GM19099 (cell line): Measurements from ENCODE around the gene TPO.

Experiments
- POLR2A ChIP-seq: IDR thresholded peaks from 3 replicates; pipeline ENCODE4 v1.6.1; 2011; ENCODE audit warnings: low read depth; ENCODE audit not compliant: insufficient read length; ENCODE audit errors: extremely low read depth

TPO gene

DNA sequence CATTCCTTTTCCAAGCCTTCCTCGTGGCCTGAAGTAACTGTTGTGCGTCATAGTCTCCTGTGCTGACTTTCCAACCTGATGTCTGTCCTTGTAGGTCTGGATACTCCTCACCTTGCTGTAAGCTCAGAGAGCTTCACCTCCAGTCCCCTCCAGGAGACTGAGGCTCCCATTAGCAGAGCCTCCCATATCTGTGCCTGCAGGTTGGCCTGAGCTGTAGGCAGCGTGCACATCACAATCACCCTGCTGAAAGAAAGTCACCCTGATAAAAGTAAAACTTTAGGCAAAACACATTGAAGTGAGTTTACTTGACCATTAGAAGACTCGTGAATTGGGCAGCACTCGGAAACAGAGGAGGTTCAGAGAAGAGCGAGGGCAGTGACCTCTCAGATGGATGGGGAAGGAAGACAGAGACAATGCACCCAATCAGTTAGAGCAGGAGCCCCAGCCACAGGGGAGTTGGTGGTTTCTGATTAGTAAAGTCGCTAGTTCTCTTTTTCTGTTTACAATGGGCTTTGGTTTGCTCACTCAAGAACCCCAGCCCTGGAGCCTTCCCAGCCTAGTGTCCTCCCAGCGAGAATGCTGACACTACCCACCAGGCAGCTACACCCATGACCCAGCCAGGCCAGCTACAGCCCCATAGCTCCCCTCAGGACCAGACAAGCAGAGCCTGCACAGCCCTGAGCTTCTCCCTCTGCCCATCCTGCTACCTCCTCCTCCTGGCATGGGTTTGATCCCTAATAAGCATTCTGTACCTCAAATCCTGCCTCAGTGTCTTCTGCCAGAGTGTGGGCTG lies 12.1 kb upstream of the TPO start:
- TF ChIP-seq POLR2A = no peak

DNA sequence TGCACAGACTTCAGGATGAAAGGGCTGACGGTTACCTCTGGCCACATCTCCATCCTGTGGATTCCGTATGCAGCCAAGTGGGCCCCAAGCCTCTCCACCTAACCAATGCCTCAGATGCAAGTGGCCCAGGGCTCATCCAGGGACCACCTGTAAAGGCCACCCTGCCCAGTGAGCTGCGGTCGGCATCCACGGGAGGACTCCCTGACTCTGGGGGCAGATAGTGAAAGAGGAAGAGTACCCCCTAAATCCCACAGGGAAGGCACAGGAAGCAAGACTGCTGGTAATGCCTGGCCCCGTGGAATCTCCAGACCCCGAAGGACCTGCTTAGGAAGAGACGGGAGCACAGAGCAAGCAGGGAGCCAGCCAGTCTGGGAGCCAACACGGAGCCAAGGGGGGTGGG lies 11.2 kb upstream of the TPO start:
- no peak for TF ChIP-seq POLR2A

DNA sequence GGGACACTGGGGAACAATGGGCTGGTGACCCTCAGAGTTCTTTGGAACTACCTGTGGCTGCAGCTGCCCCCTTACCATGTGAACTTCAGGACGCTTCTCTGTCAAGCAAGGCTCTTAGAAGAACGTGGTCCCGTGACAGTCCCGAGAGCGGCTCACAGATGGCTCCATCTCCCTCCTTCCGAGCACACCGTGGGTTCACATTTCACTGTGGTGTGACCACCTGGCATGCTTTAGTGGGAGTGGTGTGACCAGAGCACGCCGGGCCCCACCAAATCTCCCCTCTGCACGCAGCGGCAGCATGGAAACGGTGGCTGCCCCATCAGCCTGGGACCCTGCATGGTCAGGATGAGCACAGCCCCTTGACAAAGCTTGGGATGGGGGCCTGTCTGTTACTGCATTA lies 9.7 kb upstream of the TPO start:
- no peak for TF ChIP-seq POLR2A

DNA sequence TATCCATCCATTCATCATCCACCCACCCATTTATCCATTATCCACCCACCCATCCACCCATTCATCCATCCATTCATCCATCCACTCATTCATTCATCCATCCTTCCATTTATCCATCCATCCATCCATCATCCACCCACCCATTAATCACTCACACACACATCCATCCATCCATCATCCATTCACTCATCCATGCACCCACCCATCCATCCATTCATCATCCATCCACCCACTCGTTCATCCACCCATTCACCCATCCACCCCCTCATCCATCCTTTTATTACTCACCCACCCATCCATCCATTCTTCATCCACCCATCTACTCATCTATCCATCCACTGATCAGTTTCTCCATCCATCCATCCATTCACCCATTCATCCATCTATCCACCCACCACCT lies 8.1 kb upstream of the TPO start:
- no peak for TF ChIP-seq POLR2A

DNA sequence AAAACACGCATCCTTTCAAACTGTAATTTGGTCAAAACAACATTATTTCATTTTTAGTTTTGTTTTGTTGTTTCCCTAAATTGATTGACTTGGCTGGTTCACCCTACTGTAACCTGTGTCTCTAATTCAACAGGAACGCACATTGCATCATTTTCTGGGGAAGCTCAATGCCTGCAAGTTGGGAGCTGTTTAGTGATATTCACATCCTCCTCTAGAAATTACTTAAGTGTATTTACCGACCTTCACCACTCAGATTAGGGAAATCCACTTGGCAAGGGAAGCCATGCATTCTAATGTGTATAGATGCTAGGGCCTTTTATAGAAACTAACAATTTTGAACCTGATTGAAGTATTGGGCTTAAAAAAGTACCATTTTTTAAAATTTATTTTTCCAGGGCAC lies 7.3 kb upstream of the TPO start:
- no peak for TF ChIP-seq POLR2A

DNA sequence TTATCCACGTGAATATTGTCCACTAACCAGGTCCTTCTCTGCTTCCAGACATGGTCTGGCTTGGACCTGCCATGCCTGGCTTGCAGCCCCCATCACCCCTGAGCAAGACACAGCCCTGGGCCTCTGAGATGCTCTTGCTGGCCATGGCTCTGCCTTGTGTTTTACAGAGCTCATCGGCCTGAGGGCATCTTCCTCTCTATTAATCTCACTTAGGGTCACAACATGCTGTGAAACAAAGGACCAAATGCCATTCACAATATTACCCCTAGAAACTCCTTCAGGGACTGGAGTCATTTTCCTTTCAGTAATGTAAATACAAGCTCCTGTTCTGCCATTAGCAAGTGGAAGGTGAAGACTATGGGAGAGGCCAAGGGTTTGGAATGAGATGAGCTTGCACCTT lies 6.8 kb upstream of the TPO start:
- no peak for TF ChIP-seq POLR2A

DNA sequence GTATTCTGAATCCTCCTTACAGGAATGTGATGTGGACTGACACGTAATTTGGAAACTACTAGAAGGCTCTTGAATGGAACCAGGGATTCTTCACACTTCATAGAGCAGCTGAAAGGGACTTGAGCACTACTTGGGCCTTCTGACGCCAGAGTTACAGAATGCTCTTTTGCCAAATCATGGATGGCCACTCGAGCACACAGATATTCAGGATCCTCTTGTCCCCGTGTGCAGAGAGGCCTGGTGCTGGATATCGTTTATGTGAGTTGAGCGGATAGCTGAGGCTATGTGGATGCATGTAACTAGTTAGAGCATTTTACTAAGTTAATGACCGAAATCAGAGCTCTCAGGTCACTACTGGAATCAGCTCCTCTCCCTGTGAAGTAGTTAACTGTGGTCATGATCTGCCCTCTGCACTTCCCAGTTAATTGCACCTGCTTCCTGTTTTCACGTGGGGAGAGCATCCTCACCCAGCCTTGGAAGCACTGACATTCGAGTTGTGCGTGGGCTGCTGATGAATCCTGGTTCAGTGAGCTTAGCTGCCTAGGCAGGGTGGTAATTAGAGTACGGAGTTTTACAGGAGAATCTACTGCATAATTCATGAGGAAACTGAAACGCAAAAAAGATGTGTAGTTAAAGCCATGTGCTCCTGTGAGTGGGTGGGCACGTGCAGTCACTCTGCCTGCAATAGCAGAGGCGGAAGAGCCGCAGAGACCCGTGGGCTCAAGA lies 5.2 kb upstream of the TPO start:
- TF ChIP-seq POLR2A = no peak

DNA sequence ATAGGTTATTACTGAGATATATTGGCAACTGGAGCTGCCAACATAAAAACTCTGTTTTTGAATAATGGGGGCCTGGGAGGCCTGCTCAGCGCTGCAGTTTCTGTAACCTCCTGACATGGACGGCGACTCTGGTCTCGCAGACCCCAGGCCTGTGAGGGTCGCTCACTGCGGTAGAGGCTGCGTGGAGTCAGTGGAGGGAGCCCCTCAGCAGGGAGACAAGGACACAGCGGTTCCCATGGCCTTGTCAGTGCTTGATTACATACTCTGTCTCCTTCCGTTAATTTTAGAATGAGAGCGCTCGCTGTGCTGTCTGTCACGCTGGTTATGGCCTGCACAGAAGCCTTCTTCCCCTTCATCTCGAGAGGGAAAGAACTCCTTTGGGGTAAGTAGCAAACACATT lies 858 bp downstream of the TPO start:
- TF ChIP-seq POLR2A = no peak

DNA sequence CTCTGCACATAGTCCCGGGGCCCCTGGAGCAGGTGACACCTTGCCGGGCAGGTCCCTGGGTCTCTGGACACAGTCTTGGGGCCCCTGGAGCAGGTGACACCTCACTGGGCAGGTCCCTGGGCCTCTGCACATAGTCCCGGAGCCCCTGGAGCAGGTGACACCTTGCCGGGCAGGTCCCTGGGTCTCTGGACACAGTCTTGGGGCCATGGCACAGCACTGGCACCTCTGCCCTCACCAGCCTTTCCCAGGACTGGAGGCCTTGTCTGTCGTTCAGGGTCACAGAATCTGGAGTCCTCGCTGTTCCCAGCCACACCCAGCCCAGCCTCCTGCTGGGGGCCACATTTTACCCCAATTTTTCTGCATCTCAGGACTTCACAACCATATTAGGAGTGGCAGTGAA lies 2.2 kb downstream of the TPO start:
- no peak for TF ChIP-seq POLR2A

DNA sequence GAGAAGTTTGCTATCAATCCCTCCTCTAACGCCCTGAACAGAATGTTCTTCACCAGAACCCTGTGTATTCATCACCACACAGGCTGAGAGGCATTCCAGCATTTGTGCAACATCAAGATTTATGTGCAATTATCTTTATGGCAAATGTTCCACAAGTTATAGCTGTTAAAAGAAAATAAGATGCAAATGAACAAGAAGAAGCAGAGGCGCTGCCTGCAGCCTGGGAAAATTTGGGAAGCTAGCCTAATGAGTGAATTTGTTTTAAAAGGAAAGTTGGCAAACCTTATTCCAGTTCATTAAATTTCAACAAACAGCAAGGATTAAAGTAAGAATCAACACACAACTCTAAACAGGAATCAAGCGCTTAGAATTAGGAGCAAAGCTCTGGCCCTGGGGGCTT lies 5.3 kb downstream of the TPO start:
- TF ChIP-seq POLR2A = no peak

DNA sequence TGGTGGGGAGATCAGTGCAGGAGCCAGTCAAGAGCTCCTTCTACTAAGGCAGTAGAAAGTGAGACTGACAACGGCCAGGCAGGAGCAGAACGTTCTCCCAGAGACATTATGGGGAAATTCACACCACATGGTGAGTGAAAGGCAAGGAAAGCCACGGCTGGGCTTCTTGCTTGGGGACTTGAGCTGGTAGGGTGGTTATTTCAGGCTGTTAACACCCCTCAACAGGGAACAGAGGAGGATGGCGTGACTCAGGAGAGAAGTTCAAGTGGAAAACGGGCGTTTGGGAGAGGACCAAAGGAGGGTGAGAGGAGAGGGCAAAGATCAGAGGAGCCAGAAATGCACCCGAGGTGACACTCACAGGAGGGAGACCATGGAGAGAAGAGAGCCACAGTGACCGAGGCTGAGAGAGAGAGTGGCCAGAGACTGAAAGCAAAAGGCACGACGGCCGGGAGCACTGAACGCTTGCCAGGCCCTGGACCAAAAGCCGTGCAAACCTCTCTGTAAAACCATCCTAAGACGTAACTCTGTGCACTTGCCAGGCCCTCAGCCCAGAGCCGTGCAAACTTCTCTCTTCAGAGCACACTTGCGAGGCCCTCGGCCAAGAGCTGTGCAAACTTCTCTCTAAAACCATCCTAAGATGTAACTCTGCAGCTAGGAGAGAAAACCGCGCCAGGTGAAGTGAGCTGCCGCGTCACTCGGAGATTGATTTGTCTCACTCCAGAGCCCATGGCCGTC lies 7.7 kb downstream of the TPO start:
- no peak for TF ChIP-seq POLR2A

DNA sequence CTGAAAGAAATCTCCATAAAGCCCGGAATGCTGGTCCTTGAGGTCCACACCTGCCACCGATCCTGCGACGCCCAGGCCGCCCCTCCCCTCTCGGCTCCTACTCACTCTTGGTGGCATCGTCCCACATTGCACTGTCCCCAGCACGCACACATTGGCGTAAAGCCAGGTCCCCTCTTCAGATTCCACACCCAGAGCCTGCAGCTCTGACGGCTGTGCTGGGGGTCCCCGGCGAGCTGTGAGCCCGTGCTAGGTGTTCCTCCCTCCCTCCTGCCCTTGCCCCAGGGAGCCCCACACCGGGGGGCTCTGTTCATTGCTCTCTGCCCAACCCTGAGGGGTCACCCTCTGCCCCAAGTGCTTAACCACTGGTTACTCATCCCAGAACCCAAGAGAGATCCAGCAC lies 8.5 kb downstream of the TPO start:
- TF ChIP-seq POLR2A = no peak

DNA sequence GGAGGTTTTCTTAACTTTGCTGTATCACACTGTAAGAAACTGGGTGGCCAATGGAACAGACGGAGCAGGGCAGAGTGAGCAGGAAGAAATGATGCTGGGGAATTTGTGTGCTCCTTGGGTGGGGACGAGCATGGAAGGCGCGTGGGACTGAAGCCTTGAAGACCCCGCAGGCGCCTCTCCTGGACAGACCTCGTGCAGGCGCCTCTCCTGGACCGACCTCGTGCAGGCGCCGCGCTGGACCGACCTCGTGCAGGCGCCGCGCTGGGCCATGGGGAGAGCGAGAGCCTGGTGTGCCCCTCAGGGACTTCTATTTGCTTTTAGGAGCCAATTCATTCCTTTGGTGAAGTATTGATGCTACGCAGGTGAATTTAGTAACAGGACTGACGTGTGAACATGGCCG lies 8.9 kb downstream of the TPO start:
- no peak for TF ChIP-seq POLR2A

DNA sequence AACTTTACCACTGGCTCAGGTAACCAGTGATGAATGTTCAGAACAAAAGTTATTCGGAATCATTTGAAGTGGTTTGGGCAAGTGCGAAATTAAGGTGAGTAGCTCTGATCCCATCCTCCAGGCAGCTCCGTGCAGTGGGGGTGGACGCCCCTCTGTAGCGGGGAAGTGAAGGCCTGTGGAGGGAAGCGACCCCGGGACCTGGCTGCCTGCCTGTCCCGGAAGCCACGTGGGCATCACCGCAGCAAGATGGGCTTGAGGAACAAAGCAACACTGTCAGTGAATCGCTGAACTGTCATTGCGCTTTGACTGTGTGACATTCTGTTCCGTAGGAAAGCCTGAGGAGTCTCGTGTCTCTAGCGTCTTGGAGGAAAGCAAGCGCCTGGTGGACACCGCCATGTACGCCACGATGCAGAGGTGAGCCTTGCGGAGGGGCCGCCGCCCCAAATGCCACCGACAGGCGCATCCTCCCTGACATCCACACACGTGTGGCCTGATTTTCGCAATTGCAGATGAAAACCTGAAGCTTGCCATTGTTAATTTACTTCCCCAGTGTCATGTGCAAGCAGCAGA lies 9.5 kb downstream of the TPO start:
- TF ChIP-seq POLR2A = no peak

DNA sequence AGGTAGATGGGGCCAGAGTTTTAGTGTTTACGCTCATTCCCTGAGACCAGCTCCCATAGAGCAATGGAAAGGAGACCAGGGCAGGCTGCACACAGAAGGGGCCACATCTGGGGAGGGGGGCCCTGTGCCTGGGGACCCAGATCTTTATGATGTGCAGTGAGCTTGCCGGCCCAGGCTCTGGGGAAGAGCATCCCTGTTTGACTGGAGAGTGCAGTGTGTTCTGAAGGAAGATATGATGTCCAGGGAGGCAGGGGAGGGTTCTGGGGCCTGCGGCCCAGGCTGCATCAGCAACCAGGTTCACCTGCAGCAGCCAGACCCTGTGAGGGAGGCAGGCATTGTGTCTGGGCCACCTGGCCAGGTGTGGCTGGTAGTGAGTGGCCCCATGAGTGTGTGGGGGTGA lies 13.8 kb downstream of the TPO start:
- TF ChIP-seq POLR2A = no peak

DNA sequence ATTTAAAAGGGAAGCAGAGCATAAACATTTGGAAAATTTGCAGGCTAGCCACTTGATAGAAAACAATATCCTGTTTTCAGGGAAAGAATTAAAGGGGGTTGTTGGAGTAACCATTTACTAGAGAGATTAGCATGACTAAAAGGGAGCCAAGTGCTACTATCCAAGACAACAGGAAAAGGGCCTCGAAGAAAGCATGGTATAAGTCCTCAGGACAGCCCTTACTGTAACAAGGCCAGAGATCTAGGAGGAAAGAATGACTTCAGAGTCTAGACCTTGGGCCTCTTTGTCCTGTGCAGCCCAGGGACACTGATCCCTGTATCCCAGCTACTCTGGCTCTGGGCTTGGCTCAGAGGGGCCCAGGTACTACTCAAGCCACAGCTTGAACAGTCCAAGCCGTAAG lies 16.6 kb downstream of the TPO start:
- no peak for TF ChIP-seq POLR2A

DNA sequence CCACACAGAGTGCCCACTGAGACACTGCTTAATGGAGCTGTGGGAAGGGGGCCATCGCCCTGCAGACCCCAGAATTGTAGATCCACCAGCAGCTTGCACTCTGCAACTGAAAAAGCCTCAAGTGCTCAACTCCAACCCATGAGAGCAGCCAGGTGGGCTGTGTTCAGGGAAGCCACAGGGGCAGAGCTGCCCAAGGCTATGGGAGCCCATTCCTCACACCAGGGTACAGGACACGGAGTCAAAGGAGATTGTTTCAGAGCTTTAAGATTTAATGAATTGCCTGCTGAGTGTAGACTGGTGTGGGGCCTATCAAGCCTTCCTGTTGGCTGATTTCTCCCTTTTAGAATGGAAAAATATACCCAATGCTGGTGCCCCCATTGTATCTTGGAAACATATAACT lies 17.2 kb downstream of the TPO start:
- TF ChIP-seq POLR2A = no peak
